HG03521 (cell line): ENCODE results near the gene PLXDC2.

Experiments used
- ATAC-seq: cut with Tn5 transposase; IDR thresholded peaks from one replicate; pipeline ENCODE4 v1.9.1; 2021; ENCODE audit warnings: mild to moderate bottlenecking, moderate library complexity; ENCODE audit not compliant: unreplicated experiment

The PLXDC2 gene

GRCh38 chr10:19848226-19848985 is 32.2 kb downstream of the PLXDC2 start:
- no peak for ATAC-seq

- ATAC-seq, result no peak
These were observed 37.6 kb downstream of the PLXDC2 start for GRCh38 chr10:19853831-19854230.

GRCh38 chr10:19857876-19858275 is 41.6 kb downstream of the PLXDC2 start:
- no peak for ATAC-seq

GRCh38 chr10:19860107-19860506 is 43.9 kb downstream of the PLXDC2 start:
- ATAC-seq, result no peak

GRCh38 chr10:19862811-19863515 is 46.7 kb downstream of the PLXDC2 start:
- ATAC-seq, result no peak

GRCh38 chr10:19865676-19866075 is 49.4 kb downstream of the PLXDC2 start:
- no peak for ATAC-seq

- no peak for ATAC-seq
These were observed 53.1 kb downstream of the PLXDC2 start for GRCh38 chr10:19869370-19869769.

GRCh38 chr10:19872504-19873271 is 56.5 kb downstream of the PLXDC2 start:
- no peak for ATAC-seq

GRCh38 chr10:19874190-19874589 is 58.0 kb downstream of the PLXDC2 start:
- no peak for ATAC-seq

GRCh38 chr10:19874791-19875190 is 58.6 kb downstream of the PLXDC2 start:
- no peak for ATAC-seq

- no peak for ATAC-seq
These were observed 60.3 kb downstream of the PLXDC2 start for GRCh38 chr10:19876570-19876969.

GRCh38 chr10:19877466-19878255 is 61.4 kb downstream of the PLXDC2 start:
- ATAC-seq, result no peak

GRCh38 chr10:19882621-19883020 is 66.4 kb downstream of the PLXDC2 start:
- no peak for ATAC-seq

- ATAC-seq, result no peak
These were observed 71.9 kb downstream of the PLXDC2 start for GRCh38 chr10:19888061-19888660.

GRCh38 chr10:19889256-19889655 is 73.0 kb downstream of the PLXDC2 start:
- no peak for ATAC-seq

- ATAC-seq, result no peak
These were observed 75.2 kb downstream of the PLXDC2 start for GRCh38 chr10:19891429-19891828.

GRCh38 chr10:19892270-19892669 is 76.0 kb downstream of the PLXDC2 start:
- no peak for ATAC-seq

GRCh38 chr10:19892677-19893076 is 76.4 kb downstream of the PLXDC2 start:
- no peak for ATAC-seq

GRCh38 chr10:19895500-19895899 is 79.3 kb downstream of the PLXDC2 start:
- no peak for ATAC-seq

- no peak for ATAC-seq
These were observed 86.2 kb downstream of the PLXDC2 start for GRCh38 chr10:19902456-19902855.
